PC-9 (cell line): ENCODE measurements around the gene MICALL1. TPM values are rescaled to one million over a fixed set of nuclear protein-coding genes. Genes with fewer than 3 reads are reported as not detected.

ENCODE experiments used
- BruUV-seq: library from RNA; stranded (reverse); fragments of 400-500 nt; replicated peaks from 2 replicates; lab custom pipeline; 2021; lab: Mats Ljungman, UMichigan
- CTCF ChIA-PET: fragments of 300-600 bp; sonication (Branson Sonifier 250); formaldehyde crosslinking; loops from one replicate; lab custom pipeline; 2022; ENCODE audit warnings: antibody characterized with exemption; lab: Charles Lee
- POLR2A ChIA-PET: fragments of 300-600 bp; sonication (Branson Sonifier 250); formaldehyde crosslinking; loops from one replicate; lab custom pipeline; 2022; ENCODE audit warnings: antibody characterized with exemption; ENCODE audit not compliant: unreplicated experiment; lab: Charles Lee
- DNase-seq, 2 experiments: peaks; one replicate each; pipeline versions ENCODE4 v3.0.0 to v3.0.0-alpha.2; 2015 to 2022; ENCODE audit warnings: mixed read lengths in 1 of 2
- H2AFZ ChIP-seq: fragments of 200-600 bp; sonication (generic); 2 replicates; pipeline ENCODE4 v1.8.1; 2017; ENCODE audit warnings: antibody characterized with exemption
- H3F3A ChIP-seq: fragments of 200-600 bp; sonication (generic); 2 replicates; pipeline ENCODE4 v1.8.1; 2017; ENCODE audit warnings: antibody characterized with exemption, mild to moderate bottlenecking, low read depth; ENCODE audit not compliant: insufficient read depth
- H3K27ac ChIP-seq: fragments of 200-600 bp; sonication (generic); 2 replicates; pipeline ENCODE4 v1.6.1; 2016; ENCODE audit warnings: mixed run types
- H3K27me3 ChIP-seq: fragments of 200-600 bp; sonication (generic); 2 replicates; pipeline ENCODE4 v1.6.1; 2016; ENCODE audit warnings: low read depth, mixed run types; ENCODE audit not compliant: insufficient read depth
- H3K36me3 ChIP-seq: fragments of 200-600 bp; sonication (generic); 2 replicates; pipeline ENCODE4 v1.6.1; 2016; ENCODE audit warnings: low read depth, mixed run types
- H3K4me1 ChIP-seq: fragments of 200-600 bp; sonication (generic); replicated peaks from 2 replicates; pipeline ENCODE4 v1.6.1; 2016; ENCODE audit warnings: mixed run types; ENCODE audit not compliant: insufficient read depth
- H3K4me2 ChIP-seq: fragments of 200-600 bp; sonication (generic); 2 replicates; pipeline ENCODE4 v1.6.1; 2017; ENCODE audit warnings: mixed run types
- H3K4me3 ChIP-seq: fragments of 200-600 bp; sonication (generic); 2 replicates; pipeline ENCODE4 v1.6.1; 2016; ENCODE audit warnings: mixed run types
- H3K79me2 ChIP-seq: fragments of 200-600 bp; sonication (generic); 2 replicates; pipeline ENCODE4 v1.6.1; 2017; ENCODE audit warnings: low read depth, mixed run types
- H3K9me2 ChIP-seq: fragments of 200-600 bp; sonication (generic); 2 replicates; pipeline ENCODE4 v1.8.1; 2017; ENCODE audit warnings: mild to moderate bottlenecking; ENCODE audit not compliant: insufficient read depth
- H3K9me3 ChIP-seq: fragments of 200-600 bp; sonication (generic); 2 replicates; pipeline ENCODE4 v1.8.1; 2016; ENCODE audit warnings: low read depth; ENCODE audit not compliant: insufficient read depth
- H4K20me1 ChIP-seq: fragments of 200-600 bp; sonication (generic); 2 replicates; pipeline ENCODE4 v1.8.1; 2017; ENCODE audit not compliant: insufficient read depth
- EZH2 ChIP-seq: fragments of 200-600 bp; sonication (generic); IDR thresholded peaks from 2 replicates; pipeline ENCODE4 v1.8.0; 2017; ENCODE audit warnings: antibody characterized with exemption, low read depth
- intact Hi-C: fragments of 100-400 bp; cut with micrococcal nuclease; formaldehyde crosslinking; loops from one replicate; pipeline ENCODE4 v1.10.0; 2022; ENCODE audit not compliant: unreplicated experiment
- total RNA-seq: library from RNA; stranded (reverse); gene quantifications from 2 replicates; pipeline ENCODE4 v1.2.3, GENCODE V29; 2021
- TF ChIP-seq, protein P1 (sequence below): fragments of 200-600 bp; sonication (generic); conservative IDR thresholded peaks from 2 replicates; pipeline ENCODE4 v1.6.1; 2017; ENCODE audit warnings: mixed run types, antibody characterized with exemption, mild to moderate bottlenecking, moderate library complexity

MICALL1 gene
- total RNA-seq, 1 experiment from 2014 or later: 113 TPM

DNA sequence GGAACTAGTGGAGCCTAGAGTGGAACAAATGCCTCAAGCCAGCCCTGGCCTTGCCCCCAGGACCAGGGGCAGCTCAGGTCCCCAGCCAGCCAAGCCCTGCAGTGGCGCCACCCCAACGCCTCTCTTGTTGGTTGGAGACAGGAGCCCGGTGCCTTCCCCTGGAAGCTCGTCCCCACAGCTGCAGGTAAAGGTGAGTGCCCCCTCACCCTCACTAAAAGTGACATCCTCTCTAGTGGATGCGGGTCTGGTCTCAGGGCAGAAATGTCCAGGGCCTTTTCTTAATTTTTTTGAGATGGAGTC is 21.5 kb downstream of the MICALL1 start:
- intact Hi-C loops: no loop called here
- peaks cover 69% of the 10 kb centered on the region for H4K20me1 ChIP-seq
- TF ChIP-seq EZH2: no peak
- TF ChIP-seq, protein P1, sequence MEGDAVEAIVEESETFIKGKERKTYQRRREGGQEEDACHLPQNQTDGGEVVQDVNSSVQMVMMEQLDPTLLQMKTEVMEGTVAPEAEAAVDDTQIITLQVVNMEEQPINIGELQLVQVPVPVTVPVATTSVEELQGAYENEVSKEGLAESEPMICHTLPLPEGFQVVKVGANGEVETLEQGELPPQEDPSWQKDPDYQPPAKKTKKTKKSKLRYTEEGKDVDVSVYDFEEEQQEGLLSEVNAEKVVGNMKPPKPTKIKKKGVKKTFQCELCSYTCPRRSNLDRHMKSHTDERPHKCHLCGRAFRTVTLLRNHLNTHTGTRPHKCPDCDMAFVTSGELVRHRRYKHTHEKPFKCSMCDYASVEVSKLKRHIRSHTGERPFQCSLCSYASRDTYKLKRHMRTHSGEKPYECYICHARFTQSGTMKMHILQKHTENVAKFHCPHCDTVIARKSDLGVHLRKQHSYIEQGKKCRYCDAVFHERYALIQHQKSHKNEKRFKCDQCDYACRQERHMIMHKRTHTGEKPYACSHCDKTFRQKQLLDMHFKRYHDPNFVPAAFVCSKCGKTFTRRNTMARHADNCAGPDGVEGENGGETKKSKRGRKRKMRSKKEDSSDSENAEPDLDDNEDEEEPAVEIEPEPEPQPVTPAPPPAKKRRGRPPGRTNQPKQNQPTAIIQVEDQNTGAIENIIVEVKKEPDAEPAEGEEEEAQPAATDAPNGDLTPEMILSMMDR: no peak
- peaks cover 29% of the 10 kb centered on the region; the same call in 1 of the 2 replicates for H3K36me3 ChIP-seq
- CTCF ChIA-PET: no interaction called here
- peaks cover under 1% of the 10 kb centered on the region; the same call in 1 of the 2 replicates for H3K4me1 ChIP-seq
- H3K9me2 ChIP-seq: no peaks in the 10 kb centered on the region
- POLR2A ChIA-PET: no interaction called here
- no peak overlapping the region for H3K27ac ChIP-seq
- H3F3A ChIP-seq: peaks cover 29% of the 10 kb centered on the region
- DNase-seq: no peak
- no peak overlapping the region for H3K4me3 ChIP-seq
- BruUV-seq: no TSS peak
- no peaks in the 10 kb centered on the region for H3K27me3 ChIP-seq
- no peak overlapping the region for H2AFZ ChIP-seq
- H3K79me2 ChIP-seq: no peaks in the 10 kb centered on the region
- H3K4me2 ChIP-seq: no peak overlapping the region
- H3K9me3 ChIP-seq: no peaks in the 10 kb centered on the region

DNA sequence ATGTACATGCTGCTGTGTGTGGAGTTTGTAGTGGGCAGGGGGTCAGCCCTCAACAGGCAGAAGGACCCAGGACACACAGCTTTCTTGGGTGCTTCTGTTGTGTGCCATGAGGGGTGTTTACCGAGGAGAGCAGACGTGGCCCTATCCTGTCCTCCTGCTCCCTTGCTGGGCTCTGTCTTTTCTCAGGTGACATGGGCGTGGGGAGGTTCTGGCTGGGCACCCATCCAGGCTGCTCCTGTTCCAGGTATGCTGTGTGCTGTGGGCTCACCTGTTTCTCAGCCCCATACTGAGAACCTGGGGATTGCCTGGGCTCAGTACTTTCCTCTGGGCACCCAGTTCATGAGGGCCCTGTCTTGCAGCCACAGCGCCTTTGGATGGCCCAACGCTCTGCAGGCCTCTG is 23.3 kb downstream of the MICALL1 start:
- H3K4me3 ChIP-seq: no peak overlapping the region
- H3K79me2 ChIP-seq: no peaks in the 10 kb centered on the region
- H3K9me3 ChIP-seq: no peaks in the 10 kb centered on the region
- H4K20me1 ChIP-seq: peaks cover 63% of the 10 kb centered on the region
- H3K27ac ChIP-seq: no peak overlapping the region
- H3K4me2 ChIP-seq: no peak overlapping the region
- ChIA-PET POLR2A (no interaction called here), CTCF (interaction anchor here (0.5 to 0.7 kb wide), 4 partner anchors 16 to 432 kb away, joined by 3 to 15 read pairs (median 5); no protein-coding TSS in a partner anchor)
- BruUV-seq: no TSS peak
- TF ChIP-seq, protein P1: no peak
- H3F3A ChIP-seq: peaks cover 45% of the 10 kb centered on the region
- no peaks in the 10 kb centered on the region for H3K27me3 ChIP-seq
- H3K9me2 ChIP-seq: no peaks in the 10 kb centered on the region
- 0 out of 2 replicates have a peak, but pooled peaks cover 16% of the 10 kb centered on the region for H3K36me3 ChIP-seq
- peaks cover 17% of the 10 kb centered on the region for H3K4me1 ChIP-seq
- intact Hi-C loops: no loop called here
- no peak overlapping the region for H2AFZ ChIP-seq
- peak in 1 of 2 experiments; percentile 31 for DNase-seq

DNA sequence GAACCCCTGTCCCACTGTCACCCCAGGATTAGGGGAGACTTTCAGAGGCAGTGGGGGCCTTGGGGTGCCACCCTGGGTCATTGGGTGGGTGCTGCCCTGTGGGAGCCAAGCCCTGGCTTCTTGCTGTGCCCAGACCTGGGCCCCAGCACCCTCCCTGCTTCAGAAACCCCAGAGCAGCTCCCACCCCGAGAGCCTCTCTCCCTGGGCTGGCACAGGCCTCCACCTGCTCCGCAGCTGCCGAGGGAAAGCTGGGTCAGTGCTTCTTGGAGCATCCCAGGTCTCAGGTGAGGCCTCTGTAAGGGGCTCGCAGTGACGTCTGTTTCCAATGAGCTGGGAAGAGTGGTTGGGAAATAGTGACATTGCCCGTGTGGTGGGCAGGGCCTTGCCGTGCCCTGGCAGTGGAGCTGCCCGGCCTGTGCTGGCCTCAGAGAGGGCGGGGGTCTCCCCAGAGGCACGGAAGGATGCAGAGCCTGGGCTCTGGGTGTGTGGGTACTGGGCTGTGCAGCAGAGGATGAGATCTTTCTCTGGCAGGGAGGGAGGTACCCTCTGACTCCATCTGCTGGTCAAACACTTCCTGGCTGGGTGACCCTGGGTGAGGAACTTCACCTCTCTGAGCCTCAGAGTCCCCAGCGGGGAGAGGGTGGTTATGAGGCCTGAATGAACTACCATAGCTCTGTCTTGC is 24.3 kb downstream of the MICALL1 start:
- POLR2A ChIA-PET: no interaction called here
- peaks cover 61% of the 10 kb centered on the region for H4K20me1 ChIP-seq
- no peaks in the 10 kb centered on the region for H3K9me3 ChIP-seq
- no peaks in the 10 kb centered on the region for H3K27me3 ChIP-seq
- TF ChIP-seq, protein P1: peak; percentile 51; the same call in 1 of the 2 replicates
- TF ChIP-seq EZH2: no peak
- no peak for DNase-seq
- H3K79me2 ChIP-seq: no peaks in the 10 kb centered on the region
- peaks cover 13% of the 10 kb centered on the region; the same call in 1 of the 2 replicates for H3K36me3 ChIP-seq
- BruUV-seq: no TSS peak
- H3K4me3 ChIP-seq: no peak overlapping the region
- peaks cover 45% of the 10 kb centered on the region for H3F3A ChIP-seq
- CTCF ChIA-PET: interaction anchor here (1.4 kb wide), 1 partner anchor 43 kb away, joined by 3 read pairs; no protein-coding TSS in a partner anchor
- H3K9me2 ChIP-seq: no peaks in the 10 kb centered on the region
- H3K4me1 ChIP-seq: peaks cover 17% of the 10 kb centered on the region
- H3K27ac ChIP-seq: no peak overlapping the region
- intact Hi-C loops: no loop called here
- H3K4me2 ChIP-seq: no peak overlapping the region
- H2AFZ ChIP-seq: no peak overlapping the region
